H1 (cell line): ENCODE measurements around the gene DNAJB5. TPM values are rescaled to one million over a fixed set of nuclear protein-coding genes. Genes with fewer than 3 reads are reported as not detected.

Experiments
- POLR2A ChIP-seq, 2 experiments: IDR thresholded peaks; 1 replicate in 1 of 2; 2 replicates in 1 of 2; pipeline ENCODE4 v1.6.1; 2011; ENCODE audit warnings: low read depth in 2 of 2, low read length in 2 of 2, mild to moderate bottlenecking in 2 of 2; ENCODE audit errors: control extremely low read depth in 1 of 2
- polyA plus RNA-seq, 7 experiments: library from polyadenylated mRNA; depleted of rRNA in 3 of 7; stranded (reverse) in 5 of 7; unstranded in 2 of 7; fragments of >200 nt in 5 of 7; fragments of 200-250 nt in 2 of 7; gene quantifications; 1 replicate in 5 of 7; 2 replicates in 1 of 7; 4 replicates in 1 of 7; pipeline versions ENCODE4 v1.2.1 to v1.2.3, GENCODE V29; 2011 to 2013; ENCODE audit warnings: missing spikeins in 2 of 7, mixed read lengths in 2 of 7
- total RNA-seq: library from RNA; stranded (reverse); fragmentation: NEBNext Ultra II Directional; extraction: Animal tissue kit (Norgen Biotek cat#: 25700); gene quantifications from 2 replicates; pipeline ENCODE4 v1.2.1, GENCODE V29; 2021

Gene DNAJB5
- total and polyA plus RNA-seq, 2 of the 8 experiments (the other 6 are each of a cell fraction or from before 2014, with no cell fraction given): 25.0 to 34.1 TPM

GRCh38 chr9:34959461-34959860 is 30.1 kb upstream of the DNAJB5 start (continued):
- no peak for TF ChIP-seq POLR2A (IDR thresholded peaks at IDR 0.05; ENCODE audit: control extremely low read depth in 1 of 2, low read depth in 2 of 2, low read length in 2 of 2)
- TF ChIP-seq, all 59 proteins: peak for 0
